ENCODE results near the gene HEXD.

Gene HEXD

DNA sequence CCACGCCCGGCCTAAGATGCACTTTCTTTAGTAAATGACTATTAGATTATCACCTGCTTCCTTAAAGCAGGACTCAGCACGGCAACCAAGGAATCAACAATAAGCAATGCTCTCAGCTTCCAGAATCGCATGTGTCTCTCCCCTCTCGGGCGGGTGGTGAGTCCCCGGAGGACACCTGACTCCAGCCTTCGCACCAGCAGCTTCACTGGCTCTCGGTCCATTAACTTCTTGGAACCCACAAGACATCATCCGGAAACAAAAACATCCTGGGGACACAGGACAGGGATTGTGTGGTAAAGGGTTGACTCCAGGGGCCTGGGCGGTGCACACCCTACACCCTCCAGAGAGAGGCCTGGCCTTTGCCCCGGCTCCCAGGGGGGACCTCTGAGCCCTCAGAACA lies 23.9 kb upstream of the HEXD start:
- Histone ChIP-seq H3K9ac (ENCODE audit: insufficient read length, low read depth) (no peak overlapping the region), H3K4me1 (ENCODE audit: insufficient read depth, insufficient read length) (no peaks in the 10 kb centered on the region), H3K36me3 (ENCODE audit: insufficient read depth, insufficient read length, low read length) (peaks cover 42% of the 10 kb centered on the region), H3K27me3 (ENCODE audit: insufficient read depth, insufficient read length) (no peaks in the 10 kb centered on the region), H3K9me3 (ENCODE audit: insufficient read depth, low read length) (no peaks in the 10 kb centered on the region), H3K4me3 (ENCODE audit: insufficient read length, low read depth) (no peak overlapping the region)
- no peak for DNase-seq (ENCODE audit: low read depth, low spot score)
- TF ChIP-seq ZNF274 (IDR thresholded peaks at IDR 0.05; ENCODE audit: low read depth, low read length) (no peak), SUZ12 (IDR thresholded peaks at IDR 0.05; ENCODE audit: extremely low read depth, insufficient read depth, insufficient read length) (no peak), YY1 (IDR thresholded peaks at IDR 0.05; ENCODE audit: insufficient read depth, insufficient read length) (no peak)

DNA sequence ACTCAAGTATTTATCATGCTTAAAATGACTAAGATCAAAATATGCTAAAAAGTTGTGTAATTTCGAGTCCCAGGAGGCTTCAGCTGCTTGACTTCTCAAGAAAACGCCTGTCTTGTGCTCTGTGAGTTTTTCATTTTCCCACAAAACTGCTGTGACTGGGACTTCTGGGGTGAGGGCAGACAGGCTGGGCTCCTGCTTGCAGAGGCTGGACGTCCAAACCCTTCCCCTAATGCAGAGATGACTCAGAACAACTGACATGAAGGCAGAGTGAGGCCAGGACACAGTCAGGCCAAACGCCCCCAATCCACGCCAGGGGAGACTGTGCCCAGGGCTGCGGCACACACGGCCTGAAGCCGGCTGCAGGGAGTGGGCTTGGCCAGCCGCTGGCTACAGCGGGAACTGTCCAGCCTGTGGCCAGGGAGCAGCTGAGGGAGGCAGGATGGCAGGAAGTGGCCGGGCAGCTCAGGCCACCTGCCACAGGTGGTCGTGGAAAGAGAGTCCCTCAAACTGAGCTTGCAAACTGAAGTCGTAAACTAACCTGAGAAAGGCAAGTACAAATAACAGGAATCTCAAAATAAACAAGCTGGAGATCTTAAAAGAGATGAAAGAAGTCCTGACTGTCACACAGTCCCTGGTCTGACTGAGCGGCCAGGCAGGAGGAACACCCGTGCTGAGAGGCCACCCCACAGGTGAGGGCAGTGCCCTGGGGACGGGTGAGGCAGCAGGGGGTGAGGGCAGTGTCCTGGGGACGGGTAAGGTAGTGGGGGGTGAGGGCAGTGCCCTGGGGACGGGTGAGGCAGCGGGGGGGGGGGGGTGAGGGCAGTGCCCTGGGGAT lies 21.3 kb upstream of the HEXD start:
- Histone ChIP-seq H3K27me3 (ENCODE audit: insufficient read depth, insufficient read length) (no peaks in the 10 kb centered on the region), H3K9ac (ENCODE audit: insufficient read length, low read depth) (peak overlapping the region; percentile 24), H3K4me1 (ENCODE audit: insufficient read depth, insufficient read length) (no peaks in the 10 kb centered on the region), H3K4me3 (ENCODE audit: insufficient read length, low read depth) (no peak overlapping the region), H3K9me3 (ENCODE audit: insufficient read depth, low read length) (no peaks in the 10 kb centered on the region), H3K36me3 (ENCODE audit: insufficient read depth, insufficient read length, low read length) (peaks cover 39% of the 10 kb centered on the region)
- no peak for TF ChIP-seq YY1 (IDR thresholded peaks at IDR 0.05; ENCODE audit: insufficient read depth, insufficient read length)
- TF ChIP-seq SUZ12 (IDR thresholded peaks at IDR 0.05; ENCODE audit: extremely low read depth, insufficient read depth, insufficient read length) = no peak
- TF ChIP-seq ZNF274 (IDR thresholded peaks at IDR 0.05; ENCODE audit: low read depth, low read length) = no peak
- no peak for DNase-seq (ENCODE audit: low read depth, low spot score)

DNA sequence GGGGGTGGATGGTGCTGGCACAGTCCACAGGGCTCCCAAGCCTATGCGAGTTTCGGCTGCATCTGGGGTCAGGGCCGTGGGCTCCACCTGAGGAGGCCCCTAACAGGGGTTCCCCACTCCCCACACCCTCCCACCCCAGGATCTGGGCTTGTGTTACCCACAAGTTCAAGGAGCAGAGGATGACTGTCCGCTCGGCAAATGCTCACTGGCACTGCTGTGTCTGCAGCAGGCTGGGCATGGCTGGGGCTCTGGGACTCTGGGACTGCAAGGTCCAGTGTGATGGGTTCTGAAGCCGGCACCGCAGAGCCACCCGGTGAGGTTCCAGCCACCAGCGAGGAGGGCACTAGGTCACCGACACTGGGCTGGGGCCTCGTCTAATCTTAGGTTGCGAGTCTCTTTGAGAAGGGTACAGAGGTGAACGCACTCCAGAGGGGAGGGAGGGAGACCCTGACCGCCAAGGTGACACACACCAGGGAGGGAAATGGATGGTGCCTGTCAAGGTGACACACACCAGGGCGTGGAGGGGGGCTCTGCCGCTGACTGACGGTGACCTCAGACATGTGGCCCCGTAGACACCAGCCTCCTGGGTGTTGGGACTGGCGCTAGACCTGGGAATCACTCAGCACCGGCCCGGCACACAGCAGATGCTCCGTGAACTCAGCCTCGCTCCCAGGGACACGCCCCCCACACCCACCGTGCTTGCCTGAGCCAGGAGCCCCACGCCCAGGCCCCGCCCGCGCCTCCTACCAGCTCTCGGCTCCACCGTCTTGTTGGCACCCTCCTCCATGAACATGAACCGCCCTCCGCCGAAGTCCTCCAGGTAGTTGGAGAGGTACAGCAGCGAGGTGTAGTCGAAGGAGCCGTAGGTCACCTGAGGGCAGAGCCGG lies 20.5 kb upstream of the HEXD start:
- no peaks in the 10 kb centered on the region for H3K9me3 ChIP-seq (ENCODE audit: insufficient read depth, low read length)
- TF ChIP-seq YY1 (IDR thresholded peaks at IDR 0.05; ENCODE audit: insufficient read depth, insufficient read length) = no peak
- TF ChIP-seq ZNF274 (IDR thresholded peaks at IDR 0.05; ENCODE audit: low read depth, low read length) = no peak
- TF ChIP-seq SUZ12 (IDR thresholded peaks at IDR 0.05; ENCODE audit: extremely low read depth, insufficient read depth, insufficient read length) = no peak
- H3K27me3 ChIP-seq (ENCODE audit: insufficient read depth, insufficient read length) = no peaks in the 10 kb centered on the region
- no peak overlapping the region for H3K4me3 ChIP-seq (ENCODE audit: insufficient read length, low read depth)
- peaks cover 33% of the 10 kb centered on the region for H3K36me3 ChIP-seq (ENCODE audit: insufficient read depth, insufficient read length, low read length)
- no peaks in the 10 kb centered on the region for H3K4me1 ChIP-seq (ENCODE audit: insufficient read depth, insufficient read length)
- H3K9ac ChIP-seq (ENCODE audit: insufficient read length, low read depth) = no peak overlapping the region
- DNase-seq (ENCODE audit: low read depth, low spot score) = no peak

DNA sequence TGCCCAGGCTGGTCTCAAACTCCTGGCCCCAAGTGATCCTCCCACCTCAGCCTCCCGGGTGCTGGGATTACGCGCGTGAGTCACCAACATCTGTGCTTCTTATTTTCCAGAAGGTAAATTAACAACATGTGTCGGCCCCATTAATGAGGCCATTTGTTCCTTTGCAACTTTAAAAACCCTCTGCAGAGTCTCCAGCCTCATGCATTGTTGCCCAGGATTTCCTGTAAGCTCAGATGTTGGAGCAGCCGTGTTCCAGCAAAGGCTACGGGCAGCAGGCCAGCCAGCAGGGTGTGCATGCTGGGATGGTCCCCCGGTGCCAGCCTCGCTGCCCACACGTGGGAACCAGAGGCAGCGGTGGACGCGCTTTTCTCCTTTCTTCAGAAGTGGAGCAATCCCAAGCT lies 19.1 kb upstream of the HEXD start:
- TF ChIP-seq YY1 (IDR thresholded peaks at IDR 0.05; ENCODE audit: insufficient read depth, insufficient read length) = no peak
- no peak for TF ChIP-seq ZNF274 (IDR thresholded peaks at IDR 0.05; ENCODE audit: low read depth, low read length)
- no peak for TF ChIP-seq SUZ12 (IDR thresholded peaks at IDR 0.05; ENCODE audit: extremely low read depth, insufficient read depth, insufficient read length)
- Histone ChIP-seq H3K9me3 (ENCODE audit: insufficient read depth, low read length) (no peaks in the 10 kb centered on the region), H3K4me1 (ENCODE audit: insufficient read depth, insufficient read length) (no peaks in the 10 kb centered on the region), H3K9ac (ENCODE audit: insufficient read length, low read depth) (no peak overlapping the region), H3K4me3 (ENCODE audit: insufficient read length, low read depth) (no peak overlapping the region), H3K27me3 (ENCODE audit: insufficient read depth, insufficient read length) (no peaks in the 10 kb centered on the region), H3K36me3 (ENCODE audit: insufficient read depth, insufficient read length, low read length) (peaks cover 35% of the 10 kb centered on the region)
- no peak for DNase-seq (ENCODE audit: low read depth, low spot score)

DNA sequence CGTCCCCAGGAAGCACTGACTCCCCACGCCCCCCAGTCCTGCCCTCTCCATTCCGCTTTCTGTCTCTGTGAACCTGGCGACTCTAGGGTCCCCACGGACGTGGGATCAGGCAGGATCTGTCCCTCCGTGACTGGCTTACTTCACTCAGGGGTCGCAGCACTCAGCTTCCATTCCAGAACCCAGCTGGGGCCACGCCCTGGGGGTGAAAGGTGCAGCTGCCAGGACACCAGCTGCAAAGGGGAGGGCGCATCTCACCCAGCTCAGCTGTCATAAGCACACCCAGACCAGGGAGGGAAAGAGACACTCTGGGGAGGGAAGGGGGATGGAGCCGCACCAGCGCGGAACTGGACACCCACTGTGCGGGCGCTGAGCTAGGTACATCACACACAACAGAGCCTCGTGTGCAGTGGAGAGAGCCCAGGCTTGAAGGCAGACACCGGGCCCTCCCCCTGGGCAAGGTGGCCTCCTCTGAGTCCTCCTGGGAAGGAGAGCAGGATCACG lies 18.5 kb upstream of the HEXD start:
- Histone ChIP-seq H3K27me3 (ENCODE audit: insufficient read depth, insufficient read length) (no peaks in the 10 kb centered on the region), H3K9me3 (ENCODE audit: insufficient read depth, low read length) (no peaks in the 10 kb centered on the region), H3K4me3 (ENCODE audit: insufficient read length, low read depth) (no peak overlapping the region), H3K36me3 (ENCODE audit: insufficient read depth, insufficient read length, low read length) (peaks cover 34% of the 10 kb centered on the region), H3K9ac (ENCODE audit: insufficient read length, low read depth) (peak overlapping the region; percentile 15), H3K4me1 (ENCODE audit: insufficient read depth, insufficient read length) (no peaks in the 10 kb centered on the region)
- no peak for DNase-seq (ENCODE audit: low read depth, low spot score)
- TF ChIP-seq YY1 (IDR thresholded peaks at IDR 0.05; ENCODE audit: insufficient read depth, insufficient read length) (no peak), ZNF274 (IDR thresholded peaks at IDR 0.05; ENCODE audit: low read depth, low read length) (no peak), SUZ12 (IDR thresholded peaks at IDR 0.05; ENCODE audit: extremely low read depth, insufficient read depth, insufficient read length) (no peak)

DNA sequence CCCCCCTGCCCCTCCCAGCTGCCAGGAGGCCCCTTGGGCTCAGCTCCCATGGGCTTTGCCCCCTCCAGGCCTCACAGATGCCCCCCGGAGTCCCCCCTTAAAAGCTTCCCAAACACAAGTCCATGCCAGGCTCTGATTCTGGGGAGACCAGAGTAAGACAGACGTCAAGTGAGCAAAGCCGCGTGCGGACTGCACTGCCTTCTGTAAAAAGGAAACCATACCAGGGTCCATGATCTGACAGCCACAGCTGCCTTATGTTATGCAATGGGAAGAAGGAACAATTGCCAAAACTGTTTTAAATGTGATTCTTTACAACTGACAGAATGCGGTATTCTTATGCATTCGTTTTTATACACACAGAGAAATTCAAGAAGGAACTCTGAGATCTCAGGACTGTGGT lies 17.9 kb upstream of the HEXD start:
- no peak for TF ChIP-seq ZNF274 (IDR thresholded peaks at IDR 0.05; ENCODE audit: low read depth, low read length)
- no peaks in the 10 kb centered on the region for H3K9me3 ChIP-seq (ENCODE audit: insufficient read depth, low read length)
- H3K27me3 ChIP-seq (ENCODE audit: insufficient read depth, insufficient read length) = no peaks in the 10 kb centered on the region
- H3K36me3 ChIP-seq (ENCODE audit: insufficient read depth, insufficient read length, low read length) = peaks cover 34% of the 10 kb centered on the region
- no peak overlapping the region for H3K4me3 ChIP-seq (ENCODE audit: insufficient read length, low read depth)
- H3K4me1 ChIP-seq (ENCODE audit: insufficient read depth, insufficient read length) = no peaks in the 10 kb centered on the region
- no peak for DNase-seq (ENCODE audit: low read depth, low spot score)
- peak overlapping the region; percentile 15 for H3K9ac ChIP-seq (ENCODE audit: insufficient read length, low read depth)

DNA sequence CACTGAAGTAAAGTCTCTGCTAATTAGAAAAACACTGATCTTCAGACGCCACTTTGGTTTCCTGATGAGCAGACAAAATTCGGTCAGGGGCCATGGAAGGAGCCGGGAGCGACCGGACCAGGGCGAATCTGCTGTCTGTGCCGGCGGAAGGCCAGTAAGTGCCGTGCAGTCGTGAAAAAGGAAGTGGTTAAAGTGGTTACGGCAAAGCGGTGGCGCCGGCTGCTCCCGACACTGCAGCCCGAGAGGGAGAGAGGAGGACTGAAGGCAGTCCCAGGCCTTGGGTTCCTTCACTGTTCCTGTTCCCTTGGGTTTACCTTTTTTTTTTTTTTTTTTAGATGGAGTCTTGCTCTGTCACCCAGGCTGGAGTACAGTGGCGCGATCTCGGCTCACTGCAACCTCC lies 17.3 kb upstream of the HEXD start:
- Histone ChIP-seq H3K4me3 (ENCODE audit: insufficient read length, low read depth) (no peak overlapping the region), H3K9ac (ENCODE audit: insufficient read length, low read depth) (no peak overlapping the region)

More for the DNA sequence above, 17.3 kb upstream of the HEXD start:
- no peak for TF ChIP-seq ZNF274 (IDR thresholded peaks at IDR 0.05; ENCODE audit: low read depth, low read length)
- TF ChIP-seq YY1 (IDR thresholded peaks at IDR 0.05; ENCODE audit: insufficient read depth, insufficient read length) = no peak
- no peak for TF ChIP-seq SUZ12 (IDR thresholded peaks at IDR 0.05; ENCODE audit: extremely low read depth, insufficient read depth, insufficient read length)
- no peak for DNase-seq (ENCODE audit: low read depth, low spot score)
- H3K27me3 ChIP-seq (ENCODE audit: insufficient read depth, insufficient read length) = no peaks in the 10 kb centered on the region
- H3K9me3 ChIP-seq (ENCODE audit: insufficient read depth, low read length) = no peaks in the 10 kb centered on the region
- no peaks in the 10 kb centered on the region for H3K4me1 ChIP-seq (ENCODE audit: insufficient read depth, insufficient read length)
- H3K36me3 ChIP-seq (ENCODE audit: insufficient read depth, insufficient read length, low read length) = peaks cover 34% of the 10 kb centered on the region

All from NT2/D1 (cell line).